A549 (cell line): ENCODE measurements around the gene SND1. TPM values are rescaled to one million over a fixed set of nuclear protein-coding genes. Genes with fewer than 3 reads are reported as not detected.

ENCODE experiments used
- ATAC-seq, 2 experiments: fragments of 200-7000 bp in 1 of 2; fragments of >200 bp in 1 of 2; cut with Nextera tagmentation in 1 of 2; cut with Tn5 transposase in 1 of 2; 3 replicates each; pipeline versions ENCODE4 v1.8.0 to v1.9.1; 2018 to 2020; ENCODE audit warnings: mild to moderate bottlenecking in 1 of 2, moderate library complexity in 1 of 2
- CTCF ChIA-PET: fragments of 300-600 bp; sonication (Branson Sonifier 250); formaldehyde crosslinking; extraction: SDS; loops from one replicate; lab custom pipeline; 2021; ENCODE audit warnings: antibody characterized with exemption, inconsistent platforms; lab: Yijun Ruan, JAX
- POLR2A ChIA-PET: fragments of 350-600 bp; formaldehyde crosslinking; extraction: SDS; loops from one replicate; lab custom pipeline; 2021; ENCODE audit warnings: antibody characterized with exemption, inconsistent platforms; lab: Yijun Ruan, JAX
- DNase-seq, 2 experiments: peaks; one replicate each; pipeline versions ENCODE4 v3.0.0 to v3.0.0-alpha.2; 2011 to 2016; ENCODE audit warnings: low read depth in 1 of 2, low spot score in 1 of 2
- FAIRE-seq: peaks from 2 replicates; lab custom pipeline; 2011; peaks lifted over from hg19 to GRCh38; lab: Jason Lieb, UNC
- H3K27ac ChIP-seq, 2 experiments: fragments of >200 bp; sonication (Bioruptor Twin); formaldehyde crosslinking; 3 replicates each; pipeline ENCODE4 v1.5.1; 2016 to 2017
- H3K4me1 ChIP-seq: fragments of >200 bp; sonication (Bioruptor Twin); formaldehyde crosslinking; 3 replicates; pipeline ENCODE4 v1.6.1; 2016
- H3K4me2 ChIP-seq: fragments of >200 bp; sonication (Bioruptor Twin); formaldehyde crosslinking; 3 replicates; pipeline ENCODE4 v1.6.1; 2016
- H3K4me3 ChIP-seq: fragments of >200 bp; sonication (Bioruptor Twin); formaldehyde crosslinking; 3 replicates; pipeline ENCODE4 v1.5.1; 2016
- H3K9me3 ChIP-seq: fragments of >200 bp; sonication (Bioruptor Twin); formaldehyde crosslinking; 3 replicates; pipeline ENCODE4 v1.6.1; 2016
- BCL3 ChIP-seq: fragments of >200 bp; sonication (Bioruptor Twin); formaldehyde crosslinking; IDR thresholded peaks from 3 replicates; pipeline ENCODE4 v1.6.1; 2016
- CBX2 ChIP-seq: fragments of 200-600 bp; sonication (generic); IDR thresholded peaks from 2 replicates; pipeline ENCODE4 v1.6.1; 2016; ENCODE audit warnings: low read depth, mild to moderate bottlenecking, borderline replicate concordance
- CBX8 ChIP-seq: fragments of 200-600 bp; sonication (generic); IDR thresholded peaks from 2 replicates; pipeline ENCODE4 v1.6.1; 2016
- CHD4 ChIP-seq: fragments of 200-600 bp; sonication (generic); IDR thresholded peaks from 2 replicates; pipeline ENCODE4 v1.6.1; 2016; ENCODE audit warnings: antibody characterized with exemption, mild to moderate bottlenecking, borderline replicate concordance
- CTCF ChIP-seq: fragments of >200 bp; sonication (Bioruptor Twin); formaldehyde crosslinking; IDR thresholded peaks from 3 replicates; pipeline ENCODE4 v1.5.1; 2016
- E2F6 ChIP-seq: IDR thresholded peaks from 2 replicates; pipeline ENCODE4 v1.6.1; 2012; ENCODE audit warnings: low read depth, borderline replicate concordance
- EHF ChIP-seq: fragments of 250-450 bp; sonication (Bioruptor Pico); IDR thresholded peaks from 2 replicates; pipeline ENCODE4 v1.5.0; 2020; ENCODE audit warnings: mild to moderate bottlenecking
- ELK1 ChIP-seq: fragments of 150-350 bp; IDR thresholded peaks from 2 replicates; pipeline ENCODE4 v1.6.1; 2014; ENCODE audit warnings: low read depth, mild to moderate bottlenecking, low read length
- EP300 ChIP-seq, 2 experiments: fragments of >200 bp; sonication (Bioruptor Twin); formaldehyde crosslinking; IDR thresholded peaks; 2 replicates in 1 of 2; 3 replicates in 1 of 2; pipeline ENCODE4 v1.6.1; 2016 to 2017
- ESRRA ChIP-seq: fragments of 150-350 bp; IDR thresholded peaks from 2 replicates; pipeline ENCODE4 v1.6.1; 2014; ENCODE audit warnings: mild to moderate bottlenecking, low read length, borderline replicate concordance
- FOSB ChIP-seq: fragments of 250-450 bp; sonication (Bioruptor Pico); IDR thresholded peaks from 2 replicates; pipeline ENCODE4 v1.5.0; 2020; ENCODE audit warnings: mild to moderate bottlenecking, moderate library complexity
- HES2 ChIP-seq: fragments of >200 bp; sonication (Bioruptor Twin); formaldehyde crosslinking; IDR thresholded peaks from 2 replicates; pipeline ENCODE4 v1.6.1; 2016
- HEYL ChIP-seq: fragments of 250-450 bp; sonication (Bioruptor Pico); IDR thresholded peaks from 2 replicates; pipeline ENCODE4 v1.8.0; 2021; ENCODE audit warnings: mild to moderate bottlenecking, moderate library complexity
- HOXA7 ChIP-seq: fragments of 250-450 bp; sonication (Bioruptor Pico); IDR thresholded peaks from 2 replicates; pipeline ENCODE4 v1.5.0; 2020; ENCODE audit warnings: mild to moderate bottlenecking, moderate library complexity
- JUN ChIP-seq, 2 experiments: fragments of >200 bp; sonication (Bioruptor Twin); formaldehyde crosslinking; IDR thresholded peaks; 2 replicates in 1 of 2; 3 replicates in 1 of 2; pipeline ENCODE4 v1.6.1; 2016 to 2017
- MYC ChIP-seq: IDR thresholded peaks from 2 replicates; pipeline ENCODE4 v1.6.1; 2012; ENCODE audit warnings: mild to moderate bottlenecking, inconsistent platforms, low read length, improper control_type of control experiment, borderline replicate concordance
- NFE2L2 ChIP-seq: fragments of 150-350 bp; conservative IDR thresholded peaks from 2 replicates; pipeline ENCODE4 v1.6.1; 2014; ENCODE audit warnings: low read length
- POLR2AphosphoS2 ChIP-seq: conservative IDR thresholded peaks from 2 replicates; pipeline ENCODE4 v1.6.1; 2012; ENCODE audit warnings: low read length, improper control_type of control experiment, inconsistent platforms
- REST ChIP-seq: fragments of 200-600 bp; sonication (generic); IDR thresholded peaks from 2 replicates; pipeline ENCODE4 v1.6.1; 2016; ENCODE audit warnings: antibody characterized with exemption, mild to moderate bottlenecking, moderate library complexity
- RNF2 ChIP-seq: fragments of 200-600 bp; sonication (generic); IDR thresholded peaks from 2 replicates; pipeline ENCODE4 v1.6.1; 2016; ENCODE audit warnings: low read depth, mild to moderate bottlenecking, antibody characterized with exemption, moderate library complexity, borderline replicate concordance
- SREBF2 ChIP-seq: fragments of 450-650 bp; IDR thresholded peaks from 2 replicates; pipeline ENCODE4 v1.6.1; 2014; ENCODE audit warnings: mild to moderate bottlenecking, moderate library complexity
- ZNF302 ChIP-seq: fragments of 250-450 bp; sonication (Bioruptor Pico); IDR thresholded peaks from 2 replicates; pipeline ENCODE4 v1.9.0; 2021; ENCODE audit warnings: inconsistent platforms, mild to moderate bottlenecking, moderate library complexity
- WGBS: methylation state at CpG from one replicate; pipeline ENCODE4 v1.1.6; 2017; ENCODE audit errors: missing lambda C conversion rate; 5-methylcytosine and 5-hydroxymethylcytosine counted together
- polyA plus RNA-seq, 4 experiments: library from polyadenylated mRNA; depleted of rRNA in 3 of 4; stranded (reverse); fragments of >200 nt; fragmentation: RNase III in 1 of 4; extraction: RNeasy Plus Mini Kit Qiagen cat#74134 plus additional on column Dnase treatment in 1 of 4; gene quantifications; 2 replicates in 3 of 4; 3 replicates in 1 of 4; pipeline ENCODE4 v1.2.3, GENCODE V29; 2011 to 2017

SND1 gene
- polyA plus RNA-seq, 2 of the 4 experiments (the other 2 are of a cell fraction): 102 to 138 TPM

- WGBS: 86% methylated on average over 4 of the region's 4 CpGs
- no peaks in the 10 kb centered on the region for H3K9me3 ChIP-seq
- TF ChIP-seq ESRRA: no peak
- TF ChIP-seq EP300 (IDR thresholded peaks at IDR 0.05): no peak
- TF ChIP-seq HES2: no peak
- no peak for TF ChIP-seq POLR2AphosphoS2
- no peak for TF ChIP-seq CTCF
- TF ChIP-seq HEYL: no peak
- TF ChIP-seq CBX8: no peak
- no peak for TF ChIP-seq HOXA7 (CRISPR knock-in tag)
- TF ChIP-seq REST: no peak
- TF ChIP-seq, all 56 proteins: peak for 0
- H3K4me2 ChIP-seq: no peak overlapping the region
- no peaks in the 10 kb centered on the region for H3K4me1 ChIP-seq
- no peak for DNase-seq
- ChIA-PET CTCF (no interaction called here), POLR2A (no interaction called here)
- no peak overlapping the region for H3K4me3 ChIP-seq
- no peak for ATAC-seq
- H3K27ac ChIP-seq: no peak overlapping the region
- no peak for FAIRE-seq
Measured at GRCh38 chr7:127891854-127892438, 240.0 kb downstream of the SND1 start.

- ChIA-PET CTCF (interaction anchor here (0.6 kb wide), 1 partner anchor 535 kb away, joined by 3 read pairs; no protein-coding TSS in a partner anchor), POLR2A (no interaction called here)
- no peak overlapping the region for H3K4me2 ChIP-seq
- H3K4me1 ChIP-seq: no peaks in the 10 kb centered on the region
- no peak for FAIRE-seq
- no peak for DNase-seq
- H3K9me3 ChIP-seq: no peaks in the 10 kb centered on the region
- no peak for ATAC-seq
- WGBS: 90% methylated on average over 9 of the region's 9 CpGs
- H3K4me3 ChIP-seq: no peak overlapping the region
- no peak overlapping the region for H3K27ac ChIP-seq
- no peak for TF ChIP-seq HOXA7 (CRISPR knock-in tag)
- TF ChIP-seq POLR2AphosphoS2: no peak
- TF ChIP-seq FOSB (CRISPR knock-in tag): no peak
- no peak for TF ChIP-seq NFE2L2
- TF ChIP-seq EHF (CRISPR knock-in tag): no peak
- no peak for TF ChIP-seq RNF2
- no peak for TF ChIP-seq MYC
- no peak for TF ChIP-seq ZNF302 (CRISPR knock-in tag)
- TF ChIP-seq CBX8: no peak
- no peak for TF ChIP-seq CTCF
- no peak for TF ChIP-seq BCL3
- no peak for TF ChIP-seq ELK1
- no peak for TF ChIP-seq SREBF2
- no peak for TF ChIP-seq JUN (IDR thresholded peaks at IDR 0.05)
- no peak for TF ChIP-seq E2F6
- TF ChIP-seq CHD4: no peak
- TF ChIP-seq CBX2: no peak
Measured at GRCh38 chr7:127892488-127893314, 240.7 kb downstream of the SND1 start.
